ENCODE results near the gene FSTL4. TPM values are rescaled to one million over a fixed set of nuclear protein-coding genes. Genes with fewer than 3 reads are reported as not detected.

FSTL4 gene
- total RNA-seq, 4 donors from 2014 or later, result 0.33 to 0.78 (median 0.34) TPM; not detected in 1

- Histone ChIP-seq H3K27me3 (no peaks in the 10 kb centered on the region), H3K4me3 (no peak overlapping the region), H3K4me1 (no peaks in the 10 kb centered on the region), H3K27ac (replicated peaks in 1 of 4) (no peak overlapping the region), H3K9me3 (no peaks in the 10 kb centered on the region), H3K36me3 (no peaks in the 10 kb centered on the region)
- no peak for TF ChIP-seq POLR2A (IDR thresholded peaks at IDR 0.05; ENCODE audit: low read depth)
- no peak for TF ChIP-seq CTCF (IDR thresholded peaks at IDR 0.05)
- TF ChIP-seq EP300 (IDR thresholded peaks at IDR 0.05), result no peak
- WGBS, result 86% methylated on average over 9 of the region's 16 CpGs
- intact Hi-C loops (cut with DNase I), result no loop called here
- no peak for DNase-seq (ENCODE audit: extremely low spot score)
Measured at GRCh38 chr5:133251296-133252132, 360.8 kb downstream of the FSTL4 start.

GRCh38 chr5:133250527-133250926, 361.8 kb downstream of the FSTL4 start:
- Histone ChIP-seq H3K4me1 (no peaks in the 10 kb centered on the region), H3K27ac (replicated peaks in 1 of 4) (no peak overlapping the region), H3K36me3 (no peaks in the 10 kb centered on the region), H3K9me3 (no peaks in the 10 kb centered on the region), H3K4me3 (no peak overlapping the region), H3K27me3 (no peaks in the 10 kb centered on the region)
- TF ChIP-seq POLR2AphosphoS5 (IDR thresholded peaks at IDR 0.05) (no peak), POLR2A (IDR thresholded peaks at IDR 0.05; ENCODE audit: low read depth) (no peak), EP300 (IDR thresholded peaks at IDR 0.05) (no peak), CTCF (IDR thresholded peaks at IDR 0.05) (no peak)
- no peak for DNase-seq (ENCODE audit: extremely low spot score)
- WGBS, result 89% methylated on average over 10 of the region's 10 CpGs
- intact Hi-C loops (cut with DNase I), result no loop called here

DNA sequence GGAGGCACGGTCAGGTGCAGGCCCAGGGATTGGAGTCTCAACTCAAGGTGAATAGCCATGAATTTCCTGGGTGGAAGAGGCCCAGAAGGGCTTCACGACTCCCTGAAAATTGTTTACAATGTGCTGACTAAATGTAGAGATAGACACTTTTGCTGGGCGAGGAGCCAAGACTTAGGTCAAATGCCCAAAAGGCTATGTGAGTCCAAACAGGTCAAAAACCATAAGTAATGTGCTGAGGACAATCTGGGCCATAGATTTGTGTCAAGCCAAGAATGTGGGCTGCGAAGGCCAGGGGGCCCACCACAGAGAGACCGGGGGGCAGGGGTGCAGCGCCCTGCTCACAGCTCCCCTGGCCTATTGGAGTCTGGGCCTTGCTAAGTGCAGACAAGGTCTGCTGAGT, 362.7 kb downstream of the FSTL4 start:
- 72% methylated on average over 6 of the region's 6 CpGs for WGBS
- TF ChIP-seq POLR2A (IDR thresholded peaks at IDR 0.05; ENCODE audit: low read depth) (no peak), EP300 (IDR thresholded peaks at IDR 0.05) (no peak), CTCF (IDR thresholded peaks at IDR 0.05) (no peak)
- H3K4me3 ChIP-seq, result no peak overlapping the region
- no peaks in the 10 kb centered on the region for H3K36me3 ChIP-seq
- H3K27ac ChIP-seq (replicated peaks in 1 of 4), result no peak overlapping the region
- intact Hi-C loops (cut with DNase I), result no loop called here
- DNase-seq (ENCODE audit: extremely low spot score), result no peak
- H3K9me3 ChIP-seq, result no peaks in the 10 kb centered on the region
- no peaks in the 10 kb centered on the region for H3K4me1 ChIP-seq
- no peaks in the 10 kb centered on the region for H3K27me3 ChIP-seq

- intact Hi-C loops (cut with DNase I), result no loop called here
Measured at GRCh38 chr5:133247881-133248624, 364.3 kb downstream of the FSTL4 start.

More at GRCh38 chr5:133247881-133248624, 364.3 kb downstream of the FSTL4 start:
- H3K4me1 ChIP-seq, result no peaks in the 10 kb centered on the region
- no peaks in the 10 kb centered on the region for H3K27me3 ChIP-seq
- no peak for DNase-seq (ENCODE audit: extremely low spot score)
- TF ChIP-seq EP300 (IDR thresholded peaks at IDR 0.05) (no peak), CTCF (IDR thresholded peaks at IDR 0.05) (no peak), POLR2A (IDR thresholded peaks at IDR 0.05; ENCODE audit: low read depth) (no peak), POLR2AphosphoS5 (IDR thresholded peaks at IDR 0.05) (no peak)
- no peaks in the 10 kb centered on the region for H3K9me3 ChIP-seq
- no peaks in the 10 kb centered on the region for H3K36me3 ChIP-seq
- 74% methylated on average over 4 of the region's 5 CpGs for WGBS
- no peak overlapping the region for H3K27ac ChIP-seq (replicated peaks in 1 of 4)
- H3K4me3 ChIP-seq, result no peak overlapping the region
